Measurements from ENCODE around the gene SMAD3. TPM values are rescaled to one million over a fixed set of nuclear protein-coding genes. Genes with fewer than 3 reads are reported as not detected.
A peak's percentile ranks its signal among the peaks of the same experiment; 100 is the strongest.

SMAD3 gene
- total and polyA plus RNA-seq, 10 of the 15 experiments (the other 5 are each of a cell fraction or from before 2014, with no cell fraction given) = 5.6 to 43.2 (median 16.0) TPM

- no peak for TF ChIP-seq REST (IDR thresholded peaks at IDR 0.05; ENCODE audit: low read depth, low read length)
- no peak for TF ChIP-seq MXI1 (IDR thresholded peaks at IDR 0.05; ENCODE audit: low read depth, low read length)
- TF ChIP-seq CUX1 (IDR thresholded peaks at IDR 0.05; ENCODE audit: insufficient replicate concordance, low read depth, low read length) = no peak
- TF ChIP-seq TCF12 (IDR thresholded peaks at IDR 0.05; ENCODE audit: low read depth, low read length) = no peak
- TF ChIP-seq CEBPB (IDR thresholded peaks at IDR 0.05; ENCODE audit: borderline replicate concordance in 1 of 2, low read depth in 2 of 2, low read length in 2 of 2) = no peak
- peak; percentile 62; the same call in 1 of the 2 replicates for TF ChIP-seq GABPA (IDR thresholded peaks at IDR 0.05; ENCODE audit: low read depth)
- TF ChIP-seq FOXK2 (IDR thresholded peaks at IDR 0.05) = no peak
- 0 out of 2 replicates have a peak, but pooled peaks have one; percentile 51 for TF ChIP-seq ZNF217 (IDR thresholded peaks at IDR 0.05)
- TF ChIP-seq PAX8 (IDR thresholded peaks at IDR 0.05) = no peak
- no peak for TF ChIP-seq PML (IDR thresholded peaks at IDR 0.05; ENCODE audit: low read length)
- no peak for TF ChIP-seq CBX5 (IDR thresholded peaks at IDR 0.05; ENCODE audit: low read depth)
- TF ChIP-seq ZNF622 (IDR thresholded peaks at IDR 0.05) = no peak
- TF ChIP-seq WRNIP1 (IDR thresholded peaks at IDR 0.05; ENCODE audit: borderline replicate concordance, low read depth, low read length) = no peak; the same call in 1 of the 2 replicates
- no peak for TF ChIP-seq NRF1 (conservative IDR thresholded peaks at IDR 0.05; ENCODE audit: low read depth, low read length)
- TF ChIP-seq CEBPZ (IDR thresholded peaks at IDR 0.05; ENCODE audit: low read depth, low read length) = no peak
- no peak for TF ChIP-seq MEF2A (IDR thresholded peaks at IDR 0.05; ENCODE audit: insufficient read depth, low read depth, low read length)
Observed at GRCh38 chr15:67134067-67134838, 68.9 kb downstream of the SMAD3 start (continued).
